H1 (cell line): ENCODE data around the gene INHBB. TPM values are rescaled to one million over a fixed set of nuclear protein-coding genes. Genes with fewer than 3 reads are reported as not detected.

Experiments
- CTCF ChIA-PET: fragments of 300-600 bp; sonication (Branson Sonifier 250); formaldehyde crosslinking; loops from one replicate; lab custom pipeline; 2021; ENCODE audit not compliant: partially characterized antibody; lab: Charles Lee
- POLR2A ChIA-PET: fragments of 300-600 bp; sonication (Branson Sonifier 250); formaldehyde crosslinking; loops from one replicate; lab custom pipeline; 2021; ENCODE audit warnings: inconsistent platforms; ENCODE audit not compliant: partially characterized antibody; lab: Charles Lee
- DNase-seq, 2 experiments: peaks; one replicate each; pipeline versions ENCODE4 v3.0.0 to v3.0.0-alpha.2; 2010 to 2022; ENCODE audit warnings: low spot score in 2 of 2, low read depth in 1 of 2, mixed read lengths in 1 of 2
- FAIRE-seq: peaks from 2 replicates; lab custom pipeline; 2011; peaks lifted over from hg19 to GRCh38; lab: Jason Lieb, UNC
- H2AFZ ChIP-seq: 2 replicates; pipeline ENCODE4 v1.8.1; 2012; ENCODE audit warnings: low read length, inconsistent platforms
- H2AK5ac ChIP-seq: 2 replicates; pipeline ENCODE4 v1.6.1; 2013; ENCODE audit warnings: low read depth, low read length
- H2BK120ac ChIP-seq: replicated peaks from 2 replicates; pipeline ENCODE3; 2013; ENCODE audit warnings: low read depth, low read length, inconsistent platforms
- H2BK12ac ChIP-seq: 2 replicates; pipeline ENCODE4 v1.6.1; 2013; ENCODE audit warnings: low read depth, low read length
- H2BK15ac ChIP-seq: 2 replicates; pipeline ENCODE4 v1.6.1; 2013; ENCODE audit warnings: low read length
- H2BK20ac ChIP-seq: 2 replicates; pipeline ENCODE4 v1.6.1; 2013; ENCODE audit warnings: low read length
- H2BK5ac ChIP-seq: 2 replicates; pipeline ENCODE4 v1.6.1; 2013; ENCODE audit warnings: low read depth, low read length
- H3K14ac ChIP-seq: 2 replicates; pipeline ENCODE4 v1.6.1; 2013; ENCODE audit warnings: inconsistent platforms; ENCODE audit not compliant: insufficient read length
- H3K18ac ChIP-seq: 2 replicates; pipeline ENCODE4 v1.6.1; 2013; ENCODE audit warnings: low read length; ENCODE audit errors: extremely low read depth
- H3K23ac ChIP-seq: 2 replicates; pipeline ENCODE4 v1.6.1; 2013; ENCODE audit warnings: inconsistent platforms; ENCODE audit not compliant: insufficient read length
- H3K23me2 ChIP-seq: 2 replicates; pipeline ENCODE4 v1.6.1; 2013; ENCODE audit warnings: low read depth, low read length
- H3K27ac ChIP-seq: 2 replicates; pipeline ENCODE4 v1.6.1; 2011; ENCODE audit warnings: low read depth, low read length, inconsistent platforms
- H3K27me3 ChIP-seq, 4 experiments: replicated peaks in 1 of 4; 1 replicate in 1 of 4; 2 replicates in 3 of 4; pipeline versions ENCODE4 v1.6.1 to v1.8.1; 2011 to 2013; ENCODE audit warnings: low read length in 3 of 4, mild to moderate bottlenecking in 3 of 4, inconsistent platforms in 2 of 4, mixed read lengths in 2 of 4, moderate library complexity in 1 of 4; ENCODE audit not compliant: control insufficient read depth in 3 of 4, insufficient read depth in 3 of 4; ENCODE audit errors: extremely low read depth in 1 of 4
- H3K36me3 ChIP-seq, 4 experiments: 2 replicates each; pipeline versions ENCODE4 v1.6.1 to v1.8.1; 2011 to 2013; ENCODE audit warnings: mild to moderate bottlenecking in 4 of 4, low read length in 3 of 4, moderate library complexity in 2 of 4, control low read depth in 1 of 4, inconsistent platforms in 1 of 4; ENCODE audit not compliant: insufficient read depth in 4 of 4, control insufficient read depth in 2 of 4
- H3K4ac ChIP-seq: replicated peaks from 2 replicates; pipeline ENCODE3; 2013; ENCODE audit warnings: low read length, low read depth, mixed read lengths, inconsistent platforms; ENCODE audit not compliant: insufficient read length
- H3K4me1 ChIP-seq, 4 experiments: replicated peaks in 1 of 4; 1 replicate in 1 of 4; 2 replicates in 3 of 4; pipeline versions ENCODE4 v1.6.1 to v1.8.1; 2011 to 2013; ENCODE audit warnings: low read length in 3 of 4, inconsistent platforms in 2 of 4, mixed read lengths in 1 of 4; ENCODE audit not compliant: insufficient read depth in 4 of 4, control insufficient read depth in 3 of 4
- H3K4me2 ChIP-seq, 2 experiments: 2 replicates each; pipeline versions ENCODE4 v1.6.1 to v1.8.1; 2011 to 2013; ENCODE audit warnings: low read depth in 2 of 2, low read length in 2 of 2, control low read depth in 1 of 2, inconsistent platforms in 1 of 2, mild to moderate bottlenecking in 1 of 2; ENCODE audit not compliant: insufficient read depth in 1 of 2
- H3K4me3 ChIP-seq, 4 experiments: fragments of 200-600, 300-600 bp in 1 of 4; sonication (generic), shearing (Covaris generic), sonication (Bioruptor Twin) in 1 of 4; 2 replicates each; pipeline versions ENCODE4 v1.5.1 to v1.8.1; 2011 to 2016; ENCODE audit warnings: low read length in 4 of 4, low read depth in 3 of 4, control low read depth in 2 of 4, inconsistent platforms in 2 of 4, mild to moderate bottlenecking in 2 of 4, mixed read lengths in 1 of 4, moderate library complexity in 1 of 4; ENCODE audit not compliant: insufficient read depth in 2 of 4; ENCODE audit errors: extremely low read depth in 1 of 4
- H3K56ac ChIP-seq: replicated peaks from 2 replicates; pipeline ENCODE3; 2013; ENCODE audit warnings: low read depth, mild to moderate bottlenecking, mixed read lengths, low read length, inconsistent platforms; ENCODE audit not compliant: insufficient read length
- H3K79me1 ChIP-seq: 2 replicates; pipeline ENCODE4 v1.6.1; 2013; ENCODE audit warnings: low read depth, low read length, control low read depth
- H3K79me2 ChIP-seq, 2 experiments: 2 replicates each; pipeline versions ENCODE4 v1.6.1 to v1.8.1; 2012 to 2013; ENCODE audit warnings: low read length in 2 of 2, mild to moderate bottlenecking in 2 of 2, inconsistent platforms in 1 of 2; ENCODE audit not compliant: insufficient read depth in 2 of 2, control insufficient read depth in 1 of 2
- H3K9ac ChIP-seq, 4 experiments: replicated peaks in 1 of 4; 1 replicate in 1 of 4; 2 replicates in 3 of 4; pipeline versions ENCODE4 v1.6.1 to v1.8.1; 2011 to 2013; ENCODE audit warnings: low read depth in 3 of 4, low read length in 3 of 4, control low read depth in 2 of 4, mild to moderate bottlenecking in 2 of 4, moderate library complexity in 2 of 4, inconsistent platforms in 1 of 4; ENCODE audit errors: extremely low read depth in 1 of 4
- H3K9me3 ChIP-seq, 2 experiments: 2 replicates each; pipeline versions ENCODE4 v1.6.1 to v1.8.1; 2012 to 2013; ENCODE audit warnings: mild to moderate bottlenecking in 2 of 2, moderate library complexity in 2 of 2, control low read depth in 1 of 2, inconsistent platforms in 1 of 2, low read depth in 1 of 2, low read length in 1 of 2, mixed read lengths in 1 of 2; ENCODE audit not compliant: insufficient read depth in 2 of 2
- H4K20me1 ChIP-seq, 2 experiments: replicated peaks in 1 of 2; 2 replicates each; pipeline versions ENCODE3 to v1.8.1; 2011 to 2013; ENCODE audit warnings: inconsistent platforms in 2 of 2, low read length in 2 of 2, mild to moderate bottlenecking in 1 of 2; ENCODE audit not compliant: insufficient read depth in 2 of 2, control insufficient read depth in 1 of 2
- H4K5ac ChIP-seq: 2 replicates; pipeline ENCODE4 v1.6.1; 2013; ENCODE audit warnings: low read length, low read depth, mixed read lengths, inconsistent platforms; ENCODE audit not compliant: insufficient read length
- H4K8ac ChIP-seq: 2 replicates; pipeline ENCODE4 v1.8.0; 2013; ENCODE audit warnings: mild to moderate bottlenecking, moderate library complexity, low read length, inconsistent platforms; ENCODE audit not compliant: insufficient read depth; ENCODE audit errors: extremely low read depth
- H4K91ac ChIP-seq: replicated peaks from 2 replicates; pipeline ENCODE3; 2013; ENCODE audit warnings: low read length, mixed read lengths, inconsistent platforms; ENCODE audit not compliant: insufficient read length
- ASH2L ChIP-seq: fragments of 200-600, 300-600 bp; sonication (generic); IDR thresholded peaks from one replicate; pipeline ENCODE4 v1.7.1; 2017; ENCODE audit warnings: low read length
- CBX5 ChIP-seq: fragments of 300-800, 300-1000 bp; sonication (generic); IDR thresholded peaks from 2 replicates; pipeline ENCODE4 v1.7.1; 2016; ENCODE audit warnings: antibody characterized with exemption, low read length, low read depth
- CTBP2 ChIP-seq: IDR thresholded peaks from 2 replicates; pipeline ENCODE4 v1.7.0; 2011; ENCODE audit warnings: borderline replicate concordance, mild to moderate bottlenecking, moderate library complexity, mixed read lengths, low read length; ENCODE audit not compliant: insufficient read depth, insufficient read length
- EGR1 ChIP-seq: IDR thresholded peaks from 2 replicates; pipeline ENCODE4 v1.6.1; 2011; ENCODE audit warnings: low read depth, low read length, borderline replicate concordance
- KDM1A ChIP-seq: fragments of 200-600, 300-600 bp; sonication (generic); IDR thresholded peaks from 2 replicates; pipeline ENCODE4 v1.7.1; 2016; ENCODE audit warnings: mild to moderate bottlenecking, low read length, borderline replicate concordance
- POLR2AphosphoS5 ChIP-seq: IDR thresholded peaks from 2 replicates; pipeline ENCODE4 v1.6.1; 2011; ENCODE audit warnings: low read depth, low read length
- POU5F1 ChIP-seq: IDR thresholded peaks from 2 replicates; pipeline ENCODE4 v1.6.1; 2011; ENCODE audit warnings: low read depth, mild to moderate bottlenecking, low read length, moderate library complexity
- SAP30 ChIP-seq: fragments of 300-600 bp; sonication (generic); IDR thresholded peaks from 2 replicates; pipeline ENCODE4 v1.7.1; 2012; ENCODE audit warnings: low read length, moderate library complexity, mild to moderate bottlenecking, inconsistent platforms; ENCODE audit not compliant: insufficient read depth, insufficient replicate concordance
- SP1 ChIP-seq: IDR thresholded peaks from 2 replicates; pipeline ENCODE4 v1.6.1; 2011; ENCODE audit warnings: low read depth, low read length
- YY1 ChIP-seq: IDR thresholded peaks from 2 replicates; pipeline ENCODE4 v1.6.1; 2011; ENCODE audit warnings: low read depth, mild to moderate bottlenecking, low read length
- WGBS, 2 experiments: shearing (Covaris generic) in 1 of 2; methylation state at CpG; one replicate each; pipeline versions ENCODE4 v1.1.6 to v1.1.7; 2013 to 2015; ENCODE audit warnings: low lambda C conversion rate in 2 of 2, mixed read lengths in 2 of 2, inconsistent platforms in 1 of 2, low coverage in 1 of 2, missing lambda C conversion rate in 1 of 2; ENCODE audit not compliant: insufficient replicate concordance in 2 of 2, insufficient coverage in 1 of 2, insufficient read length in 1 of 2; ENCODE audit errors: extremely low coverage in 1 of 2, missing lambda C conversion rate in 1 of 2; 5-methylcytosine and 5-hydroxymethylcytosine counted together
- polyA plus RNA-seq, 7 experiments: library from polyadenylated mRNA; depleted of rRNA in 3 of 7; stranded (reverse) in 5 of 7; unstranded in 2 of 7; fragments of >200 nt in 5 of 7; fragments of 200-250 nt in 2 of 7; gene quantifications; 1 replicate in 5 of 7; 2 replicates in 1 of 7; 4 replicates in 1 of 7; pipeline versions ENCODE4 v1.2.1 to v1.2.3, GENCODE V29; 2011 to 2013; ENCODE audit warnings: missing spikeins in 2 of 7, mixed read lengths in 2 of 7
- total RNA-seq: library from RNA; stranded (reverse); fragmentation: NEBNext Ultra II Directional; extraction: Animal tissue kit (Norgen Biotek cat#: 25700); gene quantifications from 2 replicates; pipeline ENCODE4 v1.2.1, GENCODE V29; 2021
- TF ChIP-seq, protein P1 (sequence below): IDR thresholded peaks from 2 replicates; pipeline ENCODE4 v1.6.1; 2012; ENCODE audit warnings: inconsistent platforms

INHBB gene
- total and polyA plus RNA-seq, 2 of the 8 experiments (the other 6 are each of a cell fraction or from before 2014, with no cell fraction given) = 0.30 to 0.32 TPM

- peaks cover 6% of the 10 kb centered on the region; the same call in 1 of the 2 replicates for H3K23me2 ChIP-seq
- no peak overlapping the region for H2BK5ac ChIP-seq
- H3K36me3 ChIP-seq = no peaks in the 10 kb centered on the region
- H3K79me2 ChIP-seq = no peaks in the 10 kb centered on the region
- H3K4ac ChIP-seq = no peak overlapping the region
- no peak overlapping the region for H4K5ac ChIP-seq
- no peak overlapping the region for H2BK15ac ChIP-seq
- H3K27me3 ChIP-seq = peaks cover 0 to 3% (median 0%) of the 10 kb centered on the region in 4 experiments; a peak in 4 of 7 replicates
- no peak overlapping the region for H2BK20ac ChIP-seq
- ChIA-PET POLR2A (interaction anchor here (0.6 to 1.7 kb wide), 3 partner anchors 10 to 14 kb away, joined by 3 to 5 read pairs (median 3); no protein-coding TSS in a partner anchor), CTCF (interaction anchor here (1.1 to 2.3 kb wide), 3 partner anchors 20 to 147 kb away, joined by 3 to 6 read pairs (median 4); no protein-coding TSS in a partner anchor)
- no peaks in the 10 kb centered on the region for H4K20me1 ChIP-seq
- no peak for DNase-seq
- no peak overlapping the region for H3K56ac ChIP-seq
- H3K9ac ChIP-seq = no peak overlapping the region
- no peak overlapping the region; the same call in 1 of the 2 replicates for H2BK12ac ChIP-seq
- H2BK120ac ChIP-seq = no peak overlapping the region
- no peak overlapping the region for H3K18ac ChIP-seq
- 62% methylated on average over 4 of the region's 4 CpGs; no CpG with 5 or more reads in 1 of the 2 experiments for WGBS, 2 experiments
- no peak overlapping the region for H2AK5ac ChIP-seq
- no peak overlapping the region for H4K91ac ChIP-seq
- no peaks in the 10 kb centered on the region for H3K9me3 ChIP-seq
- peaks cover 3 to 27% (median 9%) of the 10 kb centered on the region in 4 experiments for H3K4me1 ChIP-seq
- no peak overlapping the region for H3K4me3 ChIP-seq
- no peaks in the 10 kb centered on the region for H3K79me1 ChIP-seq
- H3K23ac ChIP-seq = no peak overlapping the region
- no peak overlapping the region for H2AFZ ChIP-seq
- H3K4me2 ChIP-seq = 0 out of 4 replicates have a peak overlapping the region, but pooled peaks of 1 of the 2 experiments have one; percentile 12
- no peak overlapping the region for H3K14ac ChIP-seq
- no peak overlapping the region for H3K27ac ChIP-seq
- no peak overlapping the region for H4K8ac ChIP-seq
- no peak for FAIRE-seq
- TF ChIP-seq CBX5 (no peak), ASH2L (no peak), KDM1A (peak; percentile 92), POLR2AphosphoS5 (no peak), CTBP2 (no peak), YY1 (no peak), SAP30 (no peak), EGR1 (no peak), POU5F1 (0 out of 2 replicates have a peak, but pooled peaks have one; percentile 52), SP1 (peak; percentile 59; the same call in 1 of the 2 replicates)
- TF ChIP-seq, protein P1, sequence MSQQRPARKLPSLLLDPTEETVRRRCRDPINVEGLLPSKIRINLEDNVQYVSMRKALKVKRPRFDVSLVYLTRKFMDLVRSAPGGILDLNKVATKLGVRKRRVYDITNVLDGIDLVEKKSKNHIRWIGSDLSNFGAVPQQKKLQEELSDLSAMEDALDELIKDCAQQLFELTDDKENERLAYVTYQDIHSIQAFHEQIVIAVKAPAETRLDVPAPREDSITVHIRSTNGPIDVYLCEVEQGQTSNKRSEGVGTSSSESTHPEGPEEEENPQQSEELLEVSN = no peak
Measured at GRCh38 chr2:120385355-120386127, 39.6 kb downstream of the INHBB start.
